Measurements from ENCODE around the gene CAMK4.

Gene CAMK4

GRCh38 chr5:111434800-111435199 lies 210.6 kb downstream of the CAMK4 start:
- Histone ChIP-seq H3K9ac (no peak overlapping the region), H3K9me3 (ENCODE audit: control insufficient read depth, low read length) (no peaks in the 10 kb centered on the region), H3K4me3 (ENCODE audit: low read depth, low read length) (no peak overlapping the region), H3K36me3 (ENCODE audit: control insufficient read depth, insufficient read depth, low read length) (no peaks in the 10 kb centered on the region), H3K4me1 (no peaks in the 10 kb centered on the region), H3K4me2 (ENCODE audit: low read length) (no peak overlapping the region), H3K79me2 (no peaks in the 10 kb centered on the region), H2AFZ (no peak overlapping the region), H3K27ac (no peak overlapping the region), H3K27me3 (ENCODE audit: control insufficient read depth, insufficient read depth, low read length) (no peaks in the 10 kb centered on the region)
- TF ChIP-seq CTCF (IDR thresholded peaks at IDR 0.05), result no peak

GRCh38 chr5:111439473-111440075 lies 215.4 kb downstream of the CAMK4 start:
- H3K9ac ChIP-seq, result no peak overlapping the region
- no peak overlapping the region for H3K4me3 ChIP-seq (ENCODE audit: low read depth, low read length)
- peaks cover 1% of the 10 kb centered on the region for H3K36me3 ChIP-seq (ENCODE audit: control insufficient read depth, insufficient read depth, low read length)
- H3K27ac ChIP-seq, result no peak overlapping the region
- no peaks in the 10 kb centered on the region for H3K4me1 ChIP-seq
- TF ChIP-seq CTCF (IDR thresholded peaks at IDR 0.05), result no peak
- no peaks in the 10 kb centered on the region for H3K27me3 ChIP-seq (ENCODE audit: control insufficient read depth, insufficient read depth, low read length)
- H3K4me2 ChIP-seq (ENCODE audit: low read length), result no peak overlapping the region
- H3K79me2 ChIP-seq, result no peaks in the 10 kb centered on the region
- H3K9me3 ChIP-seq (ENCODE audit: control insufficient read depth, low read length), result peaks cover 3% of the 10 kb centered on the region
- H2AFZ ChIP-seq, result no peak overlapping the region

GRCh38 chr5:111447099-111447498 lies 222.9 kb downstream of the CAMK4 start:
- no peaks in the 10 kb centered on the region for H3K27me3 ChIP-seq (ENCODE audit: control insufficient read depth, insufficient read depth, low read length)
- H2AFZ ChIP-seq, result no peak overlapping the region
- peaks cover 3% of the 10 kb centered on the region for H3K36me3 ChIP-seq (ENCODE audit: control insufficient read depth, insufficient read depth, low read length)
- H3K4me1 ChIP-seq, result no peaks in the 10 kb centered on the region
- H3K27ac ChIP-seq, result no peak overlapping the region
- H3K79me2 ChIP-seq, result no peaks in the 10 kb centered on the region
- H3K4me2 ChIP-seq (ENCODE audit: low read length), result no peak overlapping the region
- TF ChIP-seq CTCF (IDR thresholded peaks at IDR 0.05), result no peak
- peaks cover 3% of the 10 kb centered on the region for H3K9me3 ChIP-seq (ENCODE audit: control insufficient read depth, low read length)
- H3K4me3 ChIP-seq (ENCODE audit: low read depth, low read length), result no peak overlapping the region
- H3K9ac ChIP-seq, result no peak overlapping the region

- Histone ChIP-seq H3K9ac (no peak overlapping the region), H3K27me3 (ENCODE audit: control insufficient read depth, insufficient read depth, low read length) (no peaks in the 10 kb centered on the region), H3K4me2 (ENCODE audit: low read length) (no peak overlapping the region), H3K79me2 (no peaks in the 10 kb centered on the region), H2AFZ (no peak overlapping the region), H3K4me1 (no peaks in the 10 kb centered on the region), H3K4me3 (ENCODE audit: low read depth, low read length) (no peak overlapping the region), H3K36me3 (ENCODE audit: control insufficient read depth, insufficient read depth, low read length) (peaks cover 3% of the 10 kb centered on the region), H3K9me3 (ENCODE audit: control insufficient read depth, low read length) (peaks cover 3% of the 10 kb centered on the region), H3K27ac (no peak overlapping the region)
- no peak for TF ChIP-seq CTCF (IDR thresholded peaks at IDR 0.05)
Measured at GRCh38 chr5:111447822-111448221, 223.6 kb downstream of the CAMK4 start.

- H3K27ac ChIP-seq, result no peak overlapping the region
- H3K4me3 ChIP-seq (ENCODE audit: low read depth, low read length), result no peak overlapping the region
- no peaks in the 10 kb centered on the region for H3K27me3 ChIP-seq (ENCODE audit: control insufficient read depth, insufficient read depth, low read length)
- TF ChIP-seq CTCF (IDR thresholded peaks at IDR 0.05), result no peak
- peak overlapping the region; percentile 15 for H2AFZ ChIP-seq
- H3K9me3 ChIP-seq (ENCODE audit: control insufficient read depth, low read length), result no peaks in the 10 kb centered on the region
- no peaks in the 10 kb centered on the region for H3K79me2 ChIP-seq
- H3K4me2 ChIP-seq (ENCODE audit: low read length), result no peak overlapping the region
- no peaks in the 10 kb centered on the region for H3K4me1 ChIP-seq
- H3K36me3 ChIP-seq (ENCODE audit: control insufficient read depth, insufficient read depth, low read length), result no peaks in the 10 kb centered on the region
- H3K9ac ChIP-seq, result no peak overlapping the region
Measured at GRCh38 chr5:111453295-111453694, 229.1 kb downstream of the CAMK4 start.
